Measurements from ENCODE around the gene KRT78.

GRCh38 chr12:52806169-52806811 lies 42.5 kb downstream of the KRT78 start:
- TF ChIP-seq CTCF (conservative IDR thresholded peaks at IDR 0.05; ENCODE audit: low read length) (no peak), EZH2phosphoT487 (IDR thresholded peaks at IDR 0.05; ENCODE audit: borderline replicate concordance, low read depth, low read length) (no peak)
